ENCODE results near the gene DIS3L2.

DNA sequence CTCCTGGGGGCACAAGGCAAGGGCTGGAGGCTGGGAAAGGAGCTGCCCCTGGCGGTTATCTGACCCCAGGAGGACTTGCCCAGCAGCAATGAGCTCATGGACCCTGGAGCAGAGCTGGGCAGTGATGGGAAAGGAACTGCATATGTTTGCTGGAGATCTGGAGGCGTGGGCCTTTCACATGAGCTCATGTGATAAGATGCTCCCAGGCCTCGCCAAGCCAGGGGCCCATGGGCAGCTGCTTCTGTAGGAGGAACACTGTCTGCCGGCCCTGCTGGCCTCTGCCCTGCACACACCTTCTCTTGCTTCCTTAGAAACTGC, 26.3 kb upstream of the DIS3L2 start:
- TF ChIP-seq, protein P1, sequence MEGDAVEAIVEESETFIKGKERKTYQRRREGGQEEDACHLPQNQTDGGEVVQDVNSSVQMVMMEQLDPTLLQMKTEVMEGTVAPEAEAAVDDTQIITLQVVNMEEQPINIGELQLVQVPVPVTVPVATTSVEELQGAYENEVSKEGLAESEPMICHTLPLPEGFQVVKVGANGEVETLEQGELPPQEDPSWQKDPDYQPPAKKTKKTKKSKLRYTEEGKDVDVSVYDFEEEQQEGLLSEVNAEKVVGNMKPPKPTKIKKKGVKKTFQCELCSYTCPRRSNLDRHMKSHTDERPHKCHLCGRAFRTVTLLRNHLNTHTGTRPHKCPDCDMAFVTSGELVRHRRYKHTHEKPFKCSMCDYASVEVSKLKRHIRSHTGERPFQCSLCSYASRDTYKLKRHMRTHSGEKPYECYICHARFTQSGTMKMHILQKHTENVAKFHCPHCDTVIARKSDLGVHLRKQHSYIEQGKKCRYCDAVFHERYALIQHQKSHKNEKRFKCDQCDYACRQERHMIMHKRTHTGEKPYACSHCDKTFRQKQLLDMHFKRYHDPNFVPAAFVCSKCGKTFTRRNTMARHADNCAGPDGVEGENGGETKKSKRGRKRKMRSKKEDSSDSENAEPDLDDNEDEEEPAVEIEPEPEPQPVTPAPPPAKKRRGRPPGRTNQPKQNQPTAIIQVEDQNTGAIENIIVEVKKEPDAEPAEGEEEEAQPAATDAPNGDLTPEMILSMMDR (conservative IDR thresholded peaks at IDR 0.05; ENCODE audit: low read length): no peak
- no peak for TF ChIP-seq EZH2phosphoT487 (IDR thresholded peaks at IDR 0.05; ENCODE audit: borderline replicate concordance, low read depth, low read length)

All from OCI-LY7 (cell line).